ENCODE measurements around the gene BICC1. TPM values are rescaled to one million over a fixed set of nuclear protein-coding genes. Genes with fewer than 3 reads are reported as not detected.
A peak's percentile ranks its signal among the peaks of the same experiment; 100 is the strongest.

Gene BICC1
- total and polyA plus RNA-seq, 2 of the 4 experiments (the other 2 are of a cell fraction): 5.7 to 42.5 TPM

DNA sequence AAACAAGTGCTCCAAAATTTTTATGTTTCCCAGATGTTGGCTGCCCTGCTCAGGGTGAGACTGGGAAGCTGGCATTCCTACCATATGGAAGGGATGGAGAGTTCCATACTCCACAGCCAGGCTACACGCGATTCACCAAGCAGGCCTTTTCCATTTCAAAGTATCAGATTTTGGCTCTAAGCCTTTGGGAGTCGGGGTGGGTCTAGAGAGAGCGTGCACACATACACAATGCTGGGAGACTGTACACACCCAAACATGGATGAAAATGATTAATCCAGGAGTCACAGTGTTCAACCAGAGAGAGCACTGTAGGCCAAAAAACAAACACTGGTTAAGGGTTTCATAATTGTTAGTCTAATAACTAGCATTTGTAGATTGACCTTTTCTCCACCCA is 295.0 kb downstream of the BICC1 start:
- H3K56ac ChIP-seq (ENCODE audit: extremely low read depth, insufficient read depth, low read length): no peak overlapping the region
- no peaks in the 10 kb centered on the region for H3K27me3 ChIP-seq (ENCODE audit: control insufficient read depth, insufficient read depth, low read length)
- no peak overlapping the region for H2AK5ac ChIP-seq (ENCODE audit: low read depth, low read length)
- in situ Hi-C loops (cut with MboI; ENCODE audit: low sequenced_read_pairs): no loop called here
- H4K20me1 ChIP-seq (ENCODE audit: insufficient read depth, low read length): no peaks in the 10 kb centered on the region
- peaks cover 26% of the 10 kb centered on the region for H3K36me3 ChIP-seq (ENCODE audit: control insufficient read depth, insufficient read depth, low read length)
- TF ChIP-seq, protein P1, sequence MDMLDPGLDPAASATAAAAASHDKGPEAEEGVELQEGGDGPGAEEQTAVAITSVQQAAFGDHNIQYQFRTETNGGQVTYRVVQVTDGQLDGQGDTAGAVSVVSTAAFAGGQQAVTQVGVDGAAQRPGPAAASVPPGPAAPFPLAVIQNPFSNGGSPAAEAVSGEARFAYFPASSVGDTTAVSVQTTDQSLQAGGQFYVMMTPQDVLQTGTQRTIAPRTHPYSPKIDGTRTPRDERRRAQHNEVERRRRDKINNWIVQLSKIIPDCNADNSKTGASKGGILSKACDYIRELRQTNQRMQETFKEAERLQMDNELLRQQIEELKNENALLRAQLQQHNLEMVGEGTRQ (IDR thresholded peaks at IDR 0.05; ENCODE audit: low read depth, low read length): no peak
- TF ChIP-seq MXI1 (IDR thresholded peaks at IDR 0.05; ENCODE audit: borderline replicate concordance, low read depth, low read length): no peak
- H4K8ac ChIP-seq (ENCODE audit: low read depth in 2 of 2, low read length in 2 of 2): no peak overlapping the region
- intact Hi-C loops (cut with micrococcal nuclease): no loop called here
- peak; percentile 86 for ATAC-seq (ENCODE audit: low read depth)
- H2BK15ac ChIP-seq (ENCODE audit: low read depth, low read length): no peak overlapping the region
- no peak overlapping the region for H3K9ac ChIP-seq (ENCODE audit: low read depth, low read length)
- H3K27ac ChIP-seq (ENCODE audit: insufficient read depth, low read length): no peak overlapping the region
- H2BK20ac ChIP-seq (ENCODE audit: low read depth, low read length): no peak overlapping the region
- H2BK120ac ChIP-seq (ENCODE audit: low read depth, low read length): no peak overlapping the region
- no peak overlapping the region for H3K4me2 ChIP-seq (ENCODE audit: low read depth, low read length)
- H2AFZ ChIP-seq (replicated peaks; ENCODE audit: low read length, poor library complexity): no peak overlapping the region
- no peak overlapping the region for H3K23ac ChIP-seq (ENCODE audit: low read depth, low read length)
- no peak overlapping the region for H3K4ac ChIP-seq (ENCODE audit: low read depth, low read length)
- H4K5ac ChIP-seq (ENCODE audit: low read depth, low read length): no peak overlapping the region
- no peak overlapping the region for H4K91ac ChIP-seq (ENCODE audit: insufficient read depth, low read depth, low read length)
- no peak overlapping the region for H3K18ac ChIP-seq (ENCODE audit: low read depth, low read length)
- H3K9me1 ChIP-seq (ENCODE audit: insufficient read depth, low read length): peaks cover 6% of the 10 kb centered on the region; the same call in 1 of the 2 replicates
- peaks cover 3% of the 10 kb centered on the region; the same call in 1 of the 2 replicates for H3K4me1 ChIP-seq (ENCODE audit: control insufficient read depth, insufficient read depth, low read length)
- BruUV-seq (replicated peaks): no TSS peak
- dilution Hi-C loops (cut with HindIII; ENCODE audit: low sequenced_read_pairs, unreplicated experiment): no loop called here
- DNase-seq: peak; percentile 63
- no peak overlapping the region for H3K14ac ChIP-seq (replicated peaks; ENCODE audit: low read depth, low read length)
- H2AK9ac ChIP-seq (replicated peaks; ENCODE audit: low read depth, low read length, poor library complexity): no peak overlapping the region
- no CpG with 5 or more reads among the region's 4 CpGs for WGBS, 2 experiments (ENCODE audit: extremely low coverage in 2 of 2, insufficient read length in 1 of 2)
- H3K9me3 ChIP-seq (ENCODE audit: control insufficient read depth, insufficient read depth, low read length): no peaks in the 10 kb centered on the region
- H3K4me3 ChIP-seq (ENCODE audit: insufficient read depth, low read depth, low read length): no peak overlapping the region
- no peak overlapping the region for H2BK5ac ChIP-seq (ENCODE audit: low read depth, low read length, poor library complexity, severe bottlenecking)
- H3K79me1 ChIP-seq (ENCODE audit: low read depth in 1 of 2, low read length in 2 of 2): no peaks in the 10 kb centered on the region
- ChIA-PET POLR2A (ENCODE audit: unreplicated experiment) (no interaction called here), CTCF (no interaction called here)

Measured in IMR-90 (cell line).